SIG-M5 treated with dmso at 0.1 percent for 504 hours (cell line): ENCODE results near the gene RPP38.

Source experiments
- DNase-seq: peaks from one replicate; lab custom pipeline; 2025; ENCODE audit not compliant: unreplicated experiment; lab: John Stamatoyannopoulos, UW

The RPP38 gene

GRCh38 chr10:15106352-15107013 is 9.3 kb downstream of the RPP38 start:
- peak; percentile 65 for DNase-seq

DNA sequence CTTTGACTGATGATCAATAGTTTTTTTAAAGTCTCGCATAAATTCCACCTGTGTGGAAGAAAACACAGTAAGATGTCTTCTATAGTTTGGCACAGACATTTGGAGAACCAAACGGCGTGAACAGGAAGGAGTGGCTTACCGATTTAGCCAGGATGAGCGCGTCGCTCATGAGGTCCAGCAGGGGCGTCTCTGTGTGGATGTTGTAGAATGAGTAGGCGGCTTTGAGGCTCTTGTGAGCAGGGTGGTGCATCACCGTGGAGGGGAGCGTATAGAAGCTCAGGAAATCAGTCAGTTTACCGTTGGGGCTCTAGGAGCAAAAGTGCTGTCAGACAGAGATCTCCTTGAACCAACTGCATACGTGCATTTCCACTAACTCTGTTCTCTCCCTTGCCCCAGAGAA is 15.5 kb downstream of the RPP38 start:
- no peak for DNase-seq

GRCh38 chr10:15113766-15114165 is 16.6 kb downstream of the RPP38 start:
- DNase-seq, result no peak

DNA sequence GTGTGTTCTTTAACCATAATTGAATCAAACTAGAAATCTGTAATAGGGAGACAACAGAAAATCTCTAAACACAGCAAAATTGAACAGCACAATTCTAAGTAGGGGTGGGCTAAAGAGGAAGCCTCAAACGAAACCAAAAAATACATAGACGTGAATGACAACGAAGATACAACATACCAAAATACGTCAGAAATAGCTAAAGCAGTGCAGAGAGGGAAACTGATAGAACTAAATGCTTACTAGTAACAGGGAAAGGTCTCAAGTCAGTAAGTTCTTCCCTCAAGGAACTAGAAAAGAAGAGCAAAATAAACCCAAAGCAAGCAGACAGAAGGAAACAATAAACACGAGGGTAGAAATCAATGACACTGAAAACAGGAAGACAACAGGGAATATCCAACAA is 19.1 kb downstream of the RPP38 start:
- DNase-seq, result no peak

DNA sequence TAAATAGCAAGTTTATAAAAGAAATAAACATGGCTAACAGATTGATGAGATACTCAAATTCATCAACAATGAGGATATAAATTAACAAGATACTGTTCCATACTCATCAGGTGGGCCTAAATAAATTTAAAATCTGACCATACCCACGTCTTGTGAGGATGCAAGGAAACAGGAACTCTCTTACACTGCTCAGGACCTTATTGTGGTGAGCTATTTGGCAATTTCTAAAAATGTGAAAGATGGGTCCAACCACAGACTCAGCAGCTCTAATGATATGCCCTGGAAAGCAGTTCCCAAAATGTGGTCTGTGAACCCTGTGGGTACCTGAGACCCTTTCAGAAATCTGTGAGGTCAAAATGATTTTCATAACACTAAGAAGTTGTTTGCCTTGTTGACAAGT is 21.5 kb downstream of the RPP38 start:
- DNase-seq, result peak; percentile 23

DNA sequence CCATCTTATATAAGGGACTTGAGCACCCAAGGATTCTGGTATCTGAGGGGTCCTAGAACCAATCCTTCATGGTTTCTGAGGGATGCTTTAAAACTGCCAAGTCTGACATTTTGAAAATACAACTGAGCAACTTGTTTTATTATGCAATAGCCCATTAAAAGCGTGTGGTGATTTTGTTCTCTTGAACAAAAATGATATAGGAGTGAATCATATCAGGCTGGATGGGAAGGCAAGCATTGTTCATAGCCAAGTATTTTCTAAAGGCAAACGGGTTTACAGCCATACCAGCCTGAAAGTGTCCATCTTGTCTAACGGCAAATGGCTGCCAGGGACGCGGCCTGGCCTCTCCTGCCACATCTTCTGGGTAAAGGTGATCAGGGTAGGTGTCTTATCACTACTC is 23.4 kb downstream of the RPP38 start:
- no peak for DNase-seq

DNA sequence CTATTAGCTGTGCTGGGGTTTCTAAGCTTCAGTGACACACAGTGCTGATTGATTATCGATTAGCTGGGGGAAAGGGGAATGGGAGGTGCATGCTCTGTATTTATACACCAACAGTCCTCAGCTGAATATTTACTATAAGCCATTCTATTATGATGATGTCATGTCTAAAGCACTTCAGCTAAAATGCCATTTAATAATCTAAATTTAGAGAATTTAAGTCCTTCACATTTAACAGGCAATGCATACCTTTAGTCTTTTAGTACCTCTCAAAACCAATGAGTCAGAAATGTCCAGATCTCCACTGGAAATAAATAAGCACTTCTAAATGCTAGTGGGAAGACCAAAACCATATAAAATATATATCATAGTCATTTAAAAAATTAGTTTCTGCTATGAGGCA is 24.6 kb downstream of the RPP38 start:
- no peak for DNase-seq

GRCh38 chr10:15122477-15123030 is 25.4 kb downstream of the RPP38 start:
- no peak for DNase-seq

- peak; percentile 8 for DNase-seq
Observed at GRCh38 chr10:15123749-15124184, 26.6 kb downstream of the RPP38 start.

GRCh38 chr10:15124190-15124589 is 27.0 kb downstream of the RPP38 start:
- DNase-seq, result no peak

GRCh38 chr10:15124908-15125307 is 27.8 kb downstream of the RPP38 start:
- DNase-seq, result no peak

GRCh38 chr10:15131330-15131729 is 34.2 kb downstream of the RPP38 start:
- no peak for DNase-seq

DNA sequence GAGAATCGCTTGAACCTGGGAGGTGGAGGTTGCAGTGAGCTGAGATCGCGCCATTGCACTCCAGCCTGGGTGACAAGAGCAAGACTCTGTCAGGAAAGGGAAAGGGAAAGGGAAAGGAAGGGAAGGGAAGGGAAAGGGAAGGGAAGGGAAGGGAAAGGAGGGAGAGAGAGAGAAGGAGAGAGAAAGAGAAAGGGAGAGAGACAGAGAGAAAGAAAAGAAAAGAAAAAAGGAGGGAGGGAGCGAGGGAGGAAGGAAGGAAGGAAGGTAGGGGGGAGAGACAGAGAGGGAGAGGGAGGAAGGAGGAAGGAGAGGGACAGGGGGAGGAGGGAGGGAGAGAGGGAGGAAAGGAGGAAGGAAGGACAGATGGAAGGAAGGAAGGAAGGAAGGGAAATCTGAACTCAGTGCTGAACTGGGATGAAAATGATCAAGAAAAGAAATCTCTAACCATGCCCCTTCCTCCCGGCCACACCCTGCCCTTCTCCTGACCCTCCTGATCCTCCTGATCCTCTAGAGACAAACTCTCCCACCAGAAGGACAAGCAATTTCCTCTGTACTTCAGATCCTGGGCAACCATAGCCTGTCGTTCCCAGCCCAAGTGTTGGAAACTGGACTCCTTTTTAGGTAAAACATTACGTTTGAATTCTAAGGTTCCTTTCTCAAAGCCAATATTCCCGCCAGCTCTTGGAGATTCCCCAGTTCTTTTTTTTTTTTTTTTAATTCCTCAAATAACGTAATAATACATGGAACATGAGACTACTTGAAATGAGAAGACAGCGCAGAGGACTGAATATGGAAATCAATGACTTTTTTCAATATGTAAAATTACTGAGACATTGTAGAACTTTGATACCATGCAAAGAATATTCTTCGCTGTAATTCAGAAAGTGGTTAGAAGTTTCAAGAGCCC is 39.2 kb downstream of the RPP38 start:
- DNase-seq, result no peak

GRCh38 chr10:15137036-15137359 is 39.8 kb downstream of the RPP38 start:
- no peak for DNase-seq

DNA sequence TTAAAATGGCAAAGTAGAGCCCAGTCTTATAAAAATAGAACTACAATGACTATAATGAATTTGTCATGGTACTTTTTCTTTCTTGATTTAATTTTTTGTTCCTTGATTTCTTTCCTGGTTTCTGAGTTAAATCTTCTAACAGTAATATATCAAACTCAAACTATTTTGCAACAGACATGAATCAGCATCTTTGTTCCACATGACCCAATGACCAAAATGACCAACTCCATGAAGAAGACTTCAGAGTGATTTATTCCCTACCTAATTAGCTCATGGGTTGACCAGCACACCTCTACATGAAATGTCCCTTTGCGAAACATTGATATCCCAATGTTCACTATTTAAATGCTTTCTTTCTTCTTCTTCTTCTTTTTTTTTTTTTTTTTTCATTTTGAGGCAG is 40.5 kb downstream of the RPP38 start:
- DNase-seq, result no peak

DNA sequence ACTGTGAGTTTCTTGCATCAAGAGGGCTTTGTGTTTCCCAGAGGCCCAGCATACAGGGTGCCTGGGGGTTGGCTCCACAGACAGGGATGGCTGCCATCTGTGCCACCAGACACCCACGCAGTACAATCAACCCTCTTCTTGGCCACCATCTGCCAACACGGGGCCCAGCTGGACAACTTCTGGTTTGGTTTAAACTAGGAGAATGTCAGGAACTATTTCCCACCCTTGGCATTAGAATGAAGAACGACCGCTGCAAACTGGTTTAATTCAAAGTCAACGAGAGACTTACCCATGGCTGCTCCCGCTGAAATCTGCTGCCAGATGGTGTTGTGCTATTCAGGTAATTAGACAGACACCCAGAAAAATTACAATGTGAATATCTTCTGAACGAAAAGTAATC is 43.5 kb downstream of the RPP38 start:
- no peak for DNase-seq

- no peak for DNase-seq
Observed at GRCh38 chr10:15141136-15142054, 44.2 kb downstream of the RPP38 start.

DNA sequence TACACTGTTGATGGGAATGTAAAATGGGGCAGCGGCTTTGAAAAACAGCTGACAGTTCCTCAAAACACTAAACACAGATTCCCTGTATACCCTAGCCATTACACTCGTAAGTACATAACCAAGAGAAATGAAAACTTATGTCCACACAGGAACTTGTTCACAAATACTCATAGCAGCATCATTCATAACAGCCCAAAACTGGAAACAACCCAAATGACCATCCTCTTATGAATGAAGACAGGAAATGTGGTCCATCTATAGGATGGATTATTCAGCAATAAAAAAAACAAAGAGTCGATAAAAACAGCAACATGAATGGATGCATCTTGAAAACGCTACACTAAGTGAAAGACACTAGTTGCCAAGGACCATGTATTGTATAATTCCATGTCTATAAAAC is 47.6 kb downstream of the RPP38 start:
- no peak for DNase-seq

DNA sequence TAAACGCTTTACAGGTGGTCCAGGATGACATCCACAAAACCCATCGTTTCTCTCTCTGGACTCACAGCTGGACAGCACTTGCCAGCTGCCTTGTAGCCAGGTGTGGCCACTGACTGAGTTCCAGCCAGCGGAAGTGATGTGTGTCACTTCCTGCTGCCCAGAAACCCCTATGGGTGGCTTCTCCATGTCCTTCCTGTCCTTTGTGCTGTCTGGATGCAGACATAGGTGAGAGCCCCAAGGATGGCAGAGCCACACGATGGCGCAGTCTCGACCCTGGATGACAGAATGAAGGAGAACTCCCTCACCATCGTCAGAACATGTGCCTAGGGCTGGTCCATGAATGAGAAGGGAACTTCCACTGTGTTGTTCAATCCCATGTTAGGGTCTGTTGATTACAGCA is 49.2 kb downstream of the RPP38 start:
- no peak for DNase-seq

DNA sequence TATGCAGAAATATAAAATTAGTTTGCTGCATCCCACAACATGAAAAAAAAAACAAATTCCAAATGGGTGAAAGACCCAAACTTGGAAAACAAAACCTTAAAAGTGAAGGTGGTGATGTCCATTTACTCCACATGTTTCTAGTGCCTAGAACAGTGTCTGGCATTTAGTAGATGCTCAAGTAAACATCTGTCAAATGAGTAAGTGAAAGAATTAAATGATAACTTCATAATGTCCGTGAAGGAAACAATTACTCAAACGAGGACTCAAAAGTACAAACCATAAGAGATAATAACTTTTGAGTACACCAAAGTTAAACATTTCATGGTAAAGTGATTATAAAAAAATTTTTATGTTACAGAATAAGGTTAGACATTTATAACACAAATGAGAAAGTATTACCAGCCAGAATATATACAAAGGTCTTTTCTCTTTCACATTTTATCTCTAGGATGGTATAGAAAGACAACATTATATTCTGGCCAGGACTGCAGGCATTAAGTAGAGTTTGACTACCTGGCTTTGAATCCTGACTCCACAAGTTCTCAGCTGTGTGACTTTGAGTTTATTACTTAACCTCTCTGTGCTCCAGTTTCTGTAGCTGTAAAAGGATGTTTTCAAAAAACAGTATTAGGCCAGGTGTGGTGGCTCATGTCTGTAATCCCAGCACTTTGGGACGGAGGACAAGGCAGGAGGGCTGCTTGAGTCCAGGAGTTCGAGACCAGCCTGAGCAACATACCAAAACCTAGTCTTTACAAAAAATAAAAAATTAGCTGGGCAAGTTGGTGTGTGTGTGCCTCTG is 50.6 kb downstream of the RPP38 start:
- DNase-seq, result no peak
